RWPE2 (cell line): ENCODE data around the gene DCAF16.

Experiments
- ATAC-seq: fragments of 200-7000 bp; cut with Tn5 transposase; 3 replicates; pipeline ENCODE4 v1.9.1; 2021; ENCODE audit warnings: low read depth
- DNase-seq: peaks from one replicate; pipeline ENCODE4 v3.0.0-alpha.2; 2020; ENCODE audit warnings: low spot score
- H3K27ac ChIP-seq: fragments of 450-650 bp; 2 replicates; pipeline ENCODE4 v1.5.1; 2017; ENCODE audit warnings: mild to moderate bottlenecking; ENCODE audit not compliant: poor library complexity, severe bottlenecking
- H3K27me3 ChIP-seq: fragments of 250-450 bp; sonication (Bioruptor Pico); 2 replicates; pipeline ENCODE4 v1.5.1; 2021; ENCODE audit warnings: mild to moderate bottlenecking, moderate library complexity; ENCODE audit not compliant: insufficient read depth, poor library complexity, severe bottlenecking
- H3K36me3 ChIP-seq: fragments of 250-450 bp; sonication (Bioruptor Pico); 2 replicates; pipeline ENCODE4 v1.5.1; 2020; ENCODE audit warnings: low read depth, mild to moderate bottlenecking, moderate library complexity
- H3K4me1 ChIP-seq: fragments of 250-450 bp; sonication (Bioruptor Pico); 2 replicates; pipeline ENCODE4 v1.5.1; 2021; ENCODE audit warnings: mild to moderate bottlenecking, moderate library complexity; ENCODE audit not compliant: insufficient read depth, poor library complexity, severe bottlenecking
- H3K4me3 ChIP-seq: fragments of 250-450 bp; sonication (Bioruptor Pico); 2 replicates; pipeline ENCODE4 v1.5.1; 2021; ENCODE audit warnings: mild to moderate bottlenecking, moderate library complexity; ENCODE audit not compliant: severe bottlenecking
- H3K9me3 ChIP-seq: fragments of 250-450 bp; sonication (Bioruptor Pico); 2 replicates; pipeline ENCODE4 v1.5.1; 2021; ENCODE audit warnings: mild to moderate bottlenecking, moderate library complexity; ENCODE audit not compliant: severe bottlenecking
- TF ChIP-seq, protein P1 (sequence below): fragments of 450-650 bp; IDR thresholded peaks from one replicate; pipeline ENCODE4 v1.5.1; 2017; ENCODE audit warnings: mild to moderate bottlenecking, moderate library complexity; ENCODE audit not compliant: poor library complexity, severe bottlenecking

Gene DCAF16

DNA sequence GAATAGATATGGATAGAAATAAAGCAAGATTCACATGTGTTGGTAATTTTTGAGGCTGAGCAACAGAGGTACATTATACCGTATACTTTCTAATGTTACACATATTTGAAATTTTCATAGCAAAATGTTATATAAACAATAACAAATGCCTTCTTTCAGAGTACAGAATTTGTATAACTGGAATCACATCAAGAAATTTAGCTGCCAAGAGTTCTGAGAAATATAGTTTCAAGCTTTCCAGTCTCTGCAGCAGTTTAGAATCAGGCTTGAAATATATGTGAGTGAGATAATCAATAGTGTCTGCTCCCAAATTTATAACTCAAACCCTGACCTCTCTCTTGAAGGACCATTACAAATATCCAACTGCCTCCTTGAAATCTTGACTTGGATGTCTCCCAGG, 52.9 kb downstream of the DCAF16 start:
- DNase-seq, result no peak

DNA sequence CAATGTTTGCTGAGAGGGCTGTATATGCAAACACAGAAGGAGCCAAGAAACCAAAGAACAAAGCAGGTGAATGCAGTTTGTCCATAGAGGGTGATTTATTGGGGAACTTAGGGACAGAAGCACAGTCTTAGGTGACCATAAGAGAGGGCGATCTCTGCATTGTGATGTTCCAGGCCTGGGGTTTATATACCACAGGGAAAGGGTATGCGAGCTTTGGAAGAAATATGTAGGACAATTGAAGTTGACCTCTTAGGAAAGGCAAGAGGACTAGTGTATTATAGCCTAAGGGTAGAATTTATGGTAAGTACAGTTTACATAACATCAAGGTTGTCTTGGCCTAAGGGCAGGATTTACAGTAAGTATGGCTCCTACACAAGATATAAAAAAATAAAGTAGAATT, 56.9 kb downstream of the DCAF16 start:
- no peaks in the 10 kb centered on the region for H3K4me1 ChIP-seq
- no peak overlapping the region for H3K4me3 ChIP-seq
- DNase-seq, result no peak
- no peaks in the 10 kb centered on the region for H3K36me3 ChIP-seq
- no peak overlapping the region for H3K27ac ChIP-seq
- ATAC-seq, result no peak
- peaks cover 6% of the 10 kb centered on the region for H3K27me3 ChIP-seq
- TF ChIP-seq, protein P1, sequence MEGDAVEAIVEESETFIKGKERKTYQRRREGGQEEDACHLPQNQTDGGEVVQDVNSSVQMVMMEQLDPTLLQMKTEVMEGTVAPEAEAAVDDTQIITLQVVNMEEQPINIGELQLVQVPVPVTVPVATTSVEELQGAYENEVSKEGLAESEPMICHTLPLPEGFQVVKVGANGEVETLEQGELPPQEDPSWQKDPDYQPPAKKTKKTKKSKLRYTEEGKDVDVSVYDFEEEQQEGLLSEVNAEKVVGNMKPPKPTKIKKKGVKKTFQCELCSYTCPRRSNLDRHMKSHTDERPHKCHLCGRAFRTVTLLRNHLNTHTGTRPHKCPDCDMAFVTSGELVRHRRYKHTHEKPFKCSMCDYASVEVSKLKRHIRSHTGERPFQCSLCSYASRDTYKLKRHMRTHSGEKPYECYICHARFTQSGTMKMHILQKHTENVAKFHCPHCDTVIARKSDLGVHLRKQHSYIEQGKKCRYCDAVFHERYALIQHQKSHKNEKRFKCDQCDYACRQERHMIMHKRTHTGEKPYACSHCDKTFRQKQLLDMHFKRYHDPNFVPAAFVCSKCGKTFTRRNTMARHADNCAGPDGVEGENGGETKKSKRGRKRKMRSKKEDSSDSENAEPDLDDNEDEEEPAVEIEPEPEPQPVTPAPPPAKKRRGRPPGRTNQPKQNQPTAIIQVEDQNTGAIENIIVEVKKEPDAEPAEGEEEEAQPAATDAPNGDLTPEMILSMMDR, result no peak
- H3K9me3 ChIP-seq, result no peaks in the 10 kb centered on the region

More for the DNA sequence above, 52.9 kb downstream of the DCAF16 start:
- Histone ChIP-seq H3K4me3 (no peak overlapping the region), H3K36me3 (no peaks in the 10 kb centered on the region), H3K4me1 (no peaks in the 10 kb centered on the region), H3K9me3 (no peaks in the 10 kb centered on the region), H3K27me3 (no peaks in the 10 kb centered on the region), H3K27ac (no peak overlapping the region)
- TF ChIP-seq, protein P1, result no peak
- no peak for ATAC-seq
